Hypothalamus (tissue), 51 donors: Measurements from ENCODE around the gene DOCK1.
A peak's percentile ranks its signal among the peaks of the same experiment; 100 is the strongest.
"Not testable (repeated sequence)": the region's sequence is repeated elsewhere in the genome, so short reads cannot be mapped to it uniquely, and the experiment has no call there.

Experiments
- DNase-seq, 51 donors: peaks; one replicate each; lab custom pipeline; 2025; lab: John Stamatoyannopoulos, UW

DOCK1 gene

GRCh38 chr10:127291329-127291728, 386.1 kb downstream of the DOCK1 start:
- peak in 1 of 51 donors; percentile 6 for DNase-seq

GRCh38 chr10:127292888-127293287, 387.7 kb downstream of the DOCK1 start:
- no peak for DNase-seq

- DNase-seq, result no peak
Measured at GRCh38 chr10:127293640-127294039, 388.4 kb downstream of the DOCK1 start.

- DNase-seq, result no peak
Measured at GRCh38 chr10:127296696-127297095, 391.5 kb downstream of the DOCK1 start.

- DNase-seq, result no peak
Measured at GRCh38 chr10:127298381-127298780, 393.2 kb downstream of the DOCK1 start.

GRCh38 chr10:127299192-127299591, 394.0 kb downstream of the DOCK1 start:
- not testable (repeated sequence) for DNase-seq

GRCh38 chr10:127299956-127300689, 394.9 kb downstream of the DOCK1 start:
- no peak for DNase-seq

GRCh38 chr10:127300868-127301321, 395.7 kb downstream of the DOCK1 start:
- no peak for DNase-seq

- DNase-seq, result no peak
Measured at GRCh38 chr10:127302343-127302742, 397.1 kb downstream of the DOCK1 start.

GRCh38 chr10:127303105-127303504, 397.9 kb downstream of the DOCK1 start:
- DNase-seq, result no peak

- no peak for DNase-seq
Measured at GRCh38 chr10:127303746-127304145, 398.5 kb downstream of the DOCK1 start.

GRCh38 chr10:127306479-127306878, 401.3 kb downstream of the DOCK1 start:
- DNase-seq, result no peak

- no peak for DNase-seq
Measured at GRCh38 chr10:127307338-127307737, 402.1 kb downstream of the DOCK1 start.

- no peak for DNase-seq
Measured at GRCh38 chr10:127308031-127308430, 402.8 kb downstream of the DOCK1 start.

GRCh38 chr10:127309619-127310018, 404.4 kb downstream of the DOCK1 start:
- not testable (repeated sequence) for DNase-seq

GRCh38 chr10:127310430-127310829, 405.2 kb downstream of the DOCK1 start:
- DNase-seq, result no peak

GRCh38 chr10:127310923-127311322, 405.7 kb downstream of the DOCK1 start:
- DNase-seq, result no peak

GRCh38 chr10:127313996-127314700, 408.9 kb downstream of the DOCK1 start:
- DNase-seq, result peak in 13 of 51 donors; percentile 1 to 34 (median 18)

- no peak for DNase-seq
Measured at GRCh38 chr10:127314797-127315196, 409.6 kb downstream of the DOCK1 start.

- DNase-seq, result no peak
Measured at GRCh38 chr10:127315888-127316287, 410.7 kb downstream of the DOCK1 start.

- DNase-seq, result no peak
Measured at GRCh38 chr10:127318396-127318795, 413.2 kb downstream of the DOCK1 start.

- DNase-seq, result no peak
Measured at GRCh38 chr10:127319271-127319670, 414.0 kb downstream of the DOCK1 start.
